ENCODE measurements around the gene PTPN4. TPM values are rescaled to one million over a fixed set of nuclear protein-coding genes. Genes with fewer than 3 reads are reported as not detected.

Gene PTPN4
- total and polyA plus RNA-seq, 2 of the 13 experiments (the other 11 are each of a cell fraction or from before 2014, with no cell fraction given): 20.3 to 34.6 TPM

GRCh38 chr2:119759451-119760236 lies at the start of gene PTPN4 (continued):
- TF ChIP-seq, protein P1, sequence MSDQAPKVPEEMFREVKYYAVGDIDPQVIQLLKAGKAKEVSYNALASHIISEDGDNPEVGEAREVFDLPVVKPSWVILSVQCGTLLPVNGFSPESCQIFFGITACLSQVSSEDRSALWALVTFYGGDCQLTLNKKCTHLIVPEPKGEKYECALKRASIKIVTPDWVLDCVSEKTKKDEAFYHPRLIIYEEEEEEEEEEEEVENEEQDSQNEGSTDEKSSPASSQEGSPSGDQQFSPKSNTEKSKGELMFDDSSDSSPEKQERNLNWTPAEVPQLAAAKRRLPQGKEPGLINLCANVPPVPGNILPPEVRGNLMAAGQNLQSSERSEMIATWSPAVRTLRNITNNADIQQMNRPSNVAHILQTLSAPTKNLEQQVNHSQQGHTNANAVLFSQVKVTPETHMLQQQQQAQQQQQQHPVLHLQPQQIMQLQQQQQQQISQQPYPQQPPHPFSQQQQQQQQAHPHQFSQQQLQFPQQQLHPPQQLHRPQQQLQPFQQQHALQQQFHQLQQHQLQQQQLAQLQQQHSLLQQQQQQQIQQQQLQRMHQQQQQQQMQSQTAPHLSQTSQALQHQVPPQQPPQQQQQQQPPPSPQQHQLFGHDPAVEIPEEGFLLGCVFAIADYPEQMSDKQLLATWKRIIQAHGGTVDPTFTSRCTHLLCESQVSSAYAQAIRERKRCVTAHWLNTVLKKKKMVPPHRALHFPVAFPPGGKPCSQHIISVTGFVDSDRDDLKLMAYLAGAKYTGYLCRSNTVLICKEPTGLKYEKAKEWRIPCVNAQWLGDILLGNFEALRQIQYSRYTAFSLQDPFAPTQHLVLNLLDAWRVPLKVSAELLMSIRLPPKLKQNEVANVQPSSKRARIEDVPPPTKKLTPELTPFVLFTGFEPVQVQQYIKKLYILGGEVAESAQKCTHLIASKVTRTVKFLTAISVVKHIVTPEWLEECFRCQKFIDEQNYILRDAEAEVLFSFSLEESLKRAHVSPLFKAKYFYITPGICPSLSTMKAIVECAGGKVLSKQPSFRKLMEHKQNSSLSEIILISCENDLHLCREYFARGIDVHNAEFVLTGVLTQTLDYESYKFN (CRISPR knock-in tag; conservative IDR thresholded peaks at IDR 0.05): peak; percentile 84
- TF ChIP-seq ZNF33B (CRISPR knock-in tag; IDR thresholded peaks at IDR 0.05) (peak; percentile 90), SATB2 (CRISPR knock-in tag; IDR thresholded peaks at IDR 0.05) (no peak), ZNF30 (CRISPR knock-in tag; IDR thresholded peaks at IDR 0.05) (no peak), ZMAT3 (CRISPR knock-in tag; conservative IDR thresholded peaks at IDR 0.05) (peak; percentile 48), MYNN (CRISPR knock-in tag; IDR thresholded peaks at IDR 0.05; ENCODE audit: low read depth) (0 out of 2 replicates have a peak, but pooled peaks have one; percentile 34), NR1H2 (CRISPR knock-in tag; IDR thresholded peaks at IDR 0.05; ENCODE audit: borderline replicate concordance, low read depth) (0 out of 2 replicates have a peak, but pooled peaks have one; percentile 53), SRF (IDR thresholded peaks at IDR 0.05; ENCODE audit: low read depth, low read length) (no peak), HOXA7 (CRISPR knock-in tag; IDR thresholded peaks at IDR 0.05) (no peak), SCMH1 (CRISPR knock-in tag; IDR thresholded peaks at IDR 0.05; ENCODE audit: borderline replicate concordance) (no peak), JUNB (CRISPR knock-in tag; IDR thresholded peaks at IDR 0.05; ENCODE audit: borderline replicate concordance) (no peak), KDM6A (CRISPR knock-in tag; IDR thresholded peaks at IDR 0.05; ENCODE audit: low read depth) (peak; percentile 61), THAP11 (CRISPR knock-in tag; IDR thresholded peaks at IDR 0.05) (peak; percentile 90), ZNF792 (CRISPR knock-in tag; IDR thresholded peaks at IDR 0.05) (peak; percentile 97), ZNF350 (CRISPR knock-in tag; IDR thresholded peaks at IDR 0.05; ENCODE audit: borderline replicate concordance, low read depth) (peak; percentile 90), SUZ12 (IDR thresholded peaks at IDR 0.05; ENCODE audit: low read depth, low read length) (no peak), MIER3 (CRISPR knock-in tag; IDR thresholded peaks at IDR 0.05; ENCODE audit: borderline replicate concordance) (peak; percentile 99), FOSL2 (CRISPR knock-in tag; IDR thresholded peaks at IDR 0.05) (peak; percentile 53)
- TF ChIP-seq, protein P2, sequence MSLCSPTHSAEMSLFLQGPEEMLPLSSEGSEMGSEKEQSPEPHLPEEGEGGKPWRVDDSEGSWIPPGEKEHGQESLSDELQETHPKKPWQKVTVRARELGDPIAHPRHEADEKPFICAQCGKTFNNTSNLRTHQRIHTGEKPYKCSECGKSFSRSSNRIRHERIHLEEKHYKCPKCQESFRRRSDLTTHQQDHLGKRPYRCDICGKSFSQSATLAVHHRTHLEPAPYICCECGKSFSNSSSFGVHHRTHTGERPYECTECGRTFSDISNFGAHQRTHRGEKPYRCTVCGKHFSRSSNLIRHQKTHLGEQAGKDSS (CRISPR knock-in tag; IDR thresholded peaks at IDR 0.05; ENCODE audit: borderline replicate concordance, low read depth): peak; percentile 40; the same call in 1 of the 2 replicates
- TF ChIP-seq, protein P3, sequence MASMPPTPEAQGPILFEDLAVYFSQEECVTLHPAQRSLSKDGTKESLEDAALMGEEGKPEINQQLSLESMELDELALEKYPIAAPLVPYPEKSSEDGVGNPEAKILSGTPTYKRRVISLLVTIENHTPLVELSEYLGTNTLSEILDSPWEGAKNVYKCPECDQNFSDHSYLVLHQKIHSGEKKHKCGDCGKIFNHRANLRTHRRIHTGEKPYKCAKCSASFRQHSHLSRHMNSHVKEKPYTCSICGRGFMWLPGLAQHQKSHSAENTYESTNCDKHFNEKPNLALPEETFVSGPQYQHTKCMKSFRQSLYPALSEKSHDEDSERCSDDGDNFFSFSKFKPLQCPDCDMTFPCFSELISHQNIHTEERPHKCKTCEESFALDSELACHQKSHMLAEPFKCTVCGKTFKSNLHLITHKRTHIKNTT (CRISPR knock-in tag; IDR thresholded peaks at IDR 0.05): no peak
- TF ChIP-seq, protein P4, sequence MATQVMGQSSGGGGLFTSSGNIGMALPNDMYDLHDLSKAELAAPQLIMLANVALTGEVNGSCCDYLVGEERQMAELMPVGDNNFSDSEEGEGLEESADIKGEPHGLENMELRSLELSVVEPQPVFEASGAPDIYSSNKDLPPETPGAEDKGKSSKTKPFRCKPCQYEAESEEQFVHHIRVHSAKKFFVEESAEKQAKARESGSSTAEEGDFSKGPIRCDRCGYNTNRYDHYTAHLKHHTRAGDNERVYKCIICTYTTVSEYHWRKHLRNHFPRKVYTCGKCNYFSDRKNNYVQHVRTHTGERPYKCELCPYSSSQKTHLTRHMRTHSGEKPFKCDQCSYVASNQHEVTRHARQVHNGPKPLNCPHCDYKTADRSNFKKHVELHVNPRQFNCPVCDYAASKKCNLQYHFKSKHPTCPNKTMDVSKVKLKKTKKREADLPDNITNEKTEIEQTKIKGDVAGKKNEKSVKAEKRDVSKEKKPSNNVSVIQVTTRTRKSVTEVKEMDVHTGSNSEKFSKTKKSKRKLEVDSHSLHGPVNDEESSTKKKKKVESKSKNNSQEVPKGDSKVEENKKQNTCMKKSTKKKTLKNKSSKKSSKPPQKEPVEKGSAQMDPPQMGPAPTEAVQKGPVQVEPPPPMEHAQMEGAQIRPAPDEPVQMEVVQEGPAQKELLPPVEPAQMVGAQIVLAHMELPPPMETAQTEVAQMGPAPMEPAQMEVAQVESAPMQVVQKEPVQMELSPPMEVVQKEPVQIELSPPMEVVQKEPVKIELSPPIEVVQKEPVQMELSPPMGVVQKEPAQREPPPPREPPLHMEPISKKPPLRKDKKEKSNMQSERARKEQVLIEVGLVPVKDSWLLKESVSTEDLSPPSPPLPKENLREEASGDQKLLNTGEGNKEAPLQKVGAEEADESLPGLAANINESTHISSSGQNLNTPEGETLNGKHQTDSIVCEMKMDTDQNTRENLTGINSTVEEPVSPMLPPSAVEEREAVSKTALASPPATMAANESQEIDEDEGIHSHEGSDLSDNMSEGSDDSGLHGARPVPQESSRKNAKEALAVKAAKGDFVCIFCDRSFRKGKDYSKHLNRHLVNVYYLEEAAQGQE (IDR thresholded peaks at IDR 0.05; ENCODE audit: borderline replicate concordance in 1 of 2, low read depth in 1 of 2, low read length in 2 of 2): no peak; a peak in 1 of 4 replicates

Data from HepG2 (cell line).